Stomach (tissue), 9 donors: ENCODE data around the gene CRTAP. TPM values are rescaled to one million over a fixed set of nuclear protein-coding genes. Genes with fewer than 3 reads are reported as not detected.

ENCODE experiments used
- DNase-seq, 2 donors: peaks; one replicate each; pipeline versions ENCODE4 v3.0.0 to v3.0.0-alpha.2; 2013 to 2019
- H3K27ac ChIP-seq, 5 donors: fragments of 200-600 bp in 4 of 5; sonication (generic) in 4 of 5; one replicate each; pipeline ENCODE4 v1.5.1; 2013 to 2019; ENCODE audit warnings: mild to moderate bottlenecking in 1 of 5, moderate library complexity in 1 of 5
- H3K27me3 ChIP-seq, 3 donors: fragments of 200-600 bp; sonication (generic); one replicate each; pipeline ENCODE4 v1.5.1; 2017 to 2019; ENCODE audit warnings: mixed run types in 1 of 3
- H3K36me3 ChIP-seq, 4 donors: fragments of 200-600 bp; sonication (generic); 1 replicate in 3 of 4; 2 replicates in 1 of 4; pipeline ENCODE4 v1.5.1; 2016 to 2019
- H3K4me1 ChIP-seq, 4 donors: fragments of 200-600 bp; sonication (generic); one replicate each; pipeline ENCODE4 v1.5.1; 2016 to 2019
- H3K4me3 ChIP-seq, 4 donors: fragments of 200-600 bp; sonication (generic) in 3 of 4; one replicate each; pipeline ENCODE4 v1.5.1; 2016 to 2019; ENCODE audit warnings: mild to moderate bottlenecking in 1 of 4
- H3K9me3 ChIP-seq, 4 donors: fragments of 200-600 bp; sonication (generic); one replicate each; pipeline ENCODE4 v1.5.1; 2016 to 2019
- EP300 ChIP-seq: sonication (generic); formaldehyde crosslinking; IDR thresholded peaks from one replicate; pipeline ENCODE4 v1.6.1; 2017; ENCODE audit warnings: antibody characterized with exemption
- WGBS, 5 donors: extraction: QIAGEN DNeasy Blood & Tissue Kit in 3 of 5; methylation state at CpG; one replicate each; pipeline versions ENCODE4 v1.1.5 to v1.1.7; 2013 to 2018; 5-methylcytosine and 5-hydroxymethylcytosine counted together
- intact Hi-C: fragments of 100-400 bp; cut with DNase I; formaldehyde crosslinking; loops from one replicate; pipeline ENCODE4 v1.15.1; 2023; ENCODE audit warnings: low total_unique reads
- polyA plus RNA-seq, 3 donors: library from polyadenylated mRNA; stranded (reverse); fragments of 200-250 nt; gene quantifications; one replicate each; pipeline ENCODE4 v1.2.3, GENCODE V29; 2013
- small RNA-seq, 4 donors: library from RNA; depleted of rRNA; stranded (forward); fragments of <200 nt; gene quantifications; one replicate each; pipeline ENCODE3, GENCODE V24; 2016
- total RNA-seq, 5 donors: library from RNA; depleted of rRNA; stranded (reverse); fragments of >200 nt; gene quantifications; one replicate each; pipeline versions ENCODE4 v1.1.0 to v1.2.3, GENCODE V29; 2014 to 2016
- donor health status: healthy with polysubstance abuse.
- donor health status: Bipolar disorder and iron deficiency.
- donor health status: healthy.

Gene CRTAP
- total and polyA plus RNA-seq, 8 donors = 65.2 to 284 (median 96.5) TPM

GRCh38 chr3:33196538-33196937 lies 82.7 kb downstream of the CRTAP start:
- no peak overlapping the region for H3K4me3 ChIP-seq
- intact Hi-C loops = no loop called here
- H3K36me3 ChIP-seq = no peaks in the 10 kb centered on the region
- no peak for TF ChIP-seq EP300
- no peak overlapping the region for H3K27ac ChIP-seq
- H3K9me3 ChIP-seq = no peaks in the 10 kb centered on the region
- H3K4me1 ChIP-seq = no peaks in the 10 kb centered on the region
- no peak for DNase-seq
- WGBS, 5 donors = 25 to 54% (median 29%) methylated on average over 3 of the region's 3 CpGs
- H3K27me3 ChIP-seq = no peaks in the 10 kb centered on the region

Small RNA genes within 50 kb of the gene (small RNA-seq; reads per million reads assigned to genes)
- gene AC123900.1 (0 reads per million in 4 donors), gene RN7SL296P (0 reads per million in 4 donors), gene SUMO2P10 (0 reads per million in 4 donors)

Other genes with a start within 250 kb of the CRTAP start
- 1 to 10 TPM in 1 of 5 donors, under 1 TPM in 1, not detected in 3; 0.58 to 1.1 TPM for gene CCR4, start 162.4 kb upstream of the CRTAP start, total RNA-seq
- under 1 TPM in 2 of 3 donors, not detected in 1; 0.15 TPM for gene CCR4, start 162.4 kb upstream of the CRTAP start, polyA plus RNA-seq
- 10 to 100 TPM; 13.0 to 76.5 (median 49.0) TPM for gene GLB1, start 16.9 kb upstream of the CRTAP start, total RNA-seq
- gene GLB1, start 16.9 kb upstream of the CRTAP start, polyA plus RNA-seq = 10 to 100 TPM; 11.2 to 21.5 (median 13.6) TPM
- 10 to 100 TPM in 3 of 5 donors, 1 to 10 TPM in 2; 1.2 to 17.4 (median 11.0) TPM for gene TMPPE, start 16.9 kb upstream of the CRTAP start, total RNA-seq
- under 1 TPM; 0.15 to 0.75 (median 0.15) TPM for gene TMPPE, start 16.9 kb upstream of the CRTAP start, polyA plus RNA-seq
- gene SUSD5, start 104.8 kb downstream of the CRTAP start, total RNA-seq = 1 to 10 TPM in 2 of 5 donors, under 1 TPM in 2, not detected in 1; 0.29 to 4.6 (median 2.3) TPM
- under 1 TPM in 1 of 3 donors, not detected in 2; 0.25 TPM for gene SUSD5, start 104.8 kb downstream of the CRTAP start, polyA plus RNA-seq
- 10 to 100 TPM in 3 of 5 donors, 1 to 10 TPM in 1, not detected in 1; 9.4 to 62.4 (median 30.2) TPM for gene FBXL2, start 163.4 kb downstream of the CRTAP start, total RNA-seq
- gene FBXL2, start 163.4 kb downstream of the CRTAP start, polyA plus RNA-seq = 1 to 10 TPM in 2 of 3 donors, under 1 TPM in 1; 0.46 to 1.9 (median 1.1) TPM